BLaER1 (cell line): Measurements from ENCODE around the gene TPRA1.
A peak's percentile ranks its signal among the peaks of the same experiment; 100 is the strongest.
"Not testable (repeated sequence)": the region's sequence is repeated elsewhere in the genome, so short reads cannot be mapped to it uniquely, and the experiment has no call there.

Experiments used
- H3K27ac ChIP-seq: shearing (Covaris generic); formaldehyde crosslinking; 2 replicates; pipeline ENCODE4 v1.8.1; 2022
- H3K27me3 ChIP-seq: shearing (Covaris generic); formaldehyde crosslinking; 2 replicates; pipeline ENCODE4 v1.8.1; 2022
- H3K36me3 ChIP-seq: shearing (Covaris generic); formaldehyde crosslinking; 2 replicates; pipeline ENCODE4 v1.8.1; 2022
- H3K4me1 ChIP-seq: shearing (Covaris generic); formaldehyde crosslinking; 2 replicates; pipeline ENCODE4 v1.8.1; 2022
- H3K4me2 ChIP-seq: shearing (Covaris generic); formaldehyde crosslinking; 2 replicates; pipeline ENCODE4 v1.8.1; 2022
- H3K4me3 ChIP-seq: shearing (Covaris generic); formaldehyde crosslinking; 2 replicates; pipeline ENCODE4 v1.8.1; 2022
- H3K9ac ChIP-seq: shearing (Covaris generic); formaldehyde crosslinking; 2 replicates; pipeline ENCODE4 v1.8.1; 2022
- H3K9me3 ChIP-seq: shearing (Covaris generic); formaldehyde crosslinking; 2 replicates; pipeline ENCODE4 v1.8.1; 2022
- H4K20me1 ChIP-seq: shearing (Covaris generic); formaldehyde crosslinking; 2 replicates; pipeline ENCODE4 v1.8.1; 2022
- Cebpa-rat ChIP-seq: shearing (Covaris generic); IDR thresholded peaks from 2 replicates; pipeline ENCODE4 v1.8.1; 2022

The TPRA1 gene

GRCh38 chr3:127607675-127608361, 17.3 kb upstream of the TPRA1 start:
- Histone ChIP-seq H3K4me1 (peaks cover 49% of the 10 kb centered on the region), H3K9me3 (no peaks in the 10 kb centered on the region), H3K27ac (no peak overlapping the region), H3K4me3 (no peak overlapping the region), H3K4me2 (no peak overlapping the region), H3K36me3 (peaks cover 99% of the 10 kb centered on the region), H3K9ac (no peak overlapping the region), H3K27me3 (no peaks in the 10 kb centered on the region), H4K20me1 (peaks cover 70% of the 10 kb centered on the region)
- TF ChIP-seq Cebpa-rat: no peak

GRCh38 chr3:127606981-127607595, 16.6 kb upstream of the TPRA1 start:
- Histone ChIP-seq H3K4me3 (no peak overlapping the region), H3K4me1 (peaks cover 48% of the 10 kb centered on the region), H3K9me3 (no peaks in the 10 kb centered on the region), H3K27me3 (no peaks in the 10 kb centered on the region), H3K4me2 (no peak overlapping the region), H3K27ac (no peak overlapping the region), H3K9ac (no peak overlapping the region), H4K20me1 (peaks cover 70% of the 10 kb centered on the region), H3K36me3 (peaks cover 99% of the 10 kb centered on the region)
- TF ChIP-seq Cebpa-rat: no peak

GRCh38 chr3:127606086-127606805, 15.7 kb upstream of the TPRA1 start:
- no peak overlapping the region for H3K4me2 ChIP-seq
- no peak overlapping the region for H3K27ac ChIP-seq
- no peak overlapping the region for H3K9ac ChIP-seq
- H3K4me3 ChIP-seq: no peak overlapping the region
- H4K20me1 ChIP-seq: peaks cover 75% of the 10 kb centered on the region
- H3K9me3 ChIP-seq: no peaks in the 10 kb centered on the region
- peaks cover 99% of the 10 kb centered on the region for H3K36me3 ChIP-seq
- peaks cover 54% of the 10 kb centered on the region for H3K4me1 ChIP-seq
- no peaks in the 10 kb centered on the region for H3K27me3 ChIP-seq
- TF ChIP-seq Cebpa-rat: no peak

GRCh38 chr3:127605547-127605946, 15.0 kb upstream of the TPRA1 start:
- H3K36me3 ChIP-seq: peaks cover 99% of the 10 kb centered on the region

GRCh38 chr3:127604546-127605165, 14.1 kb upstream of the TPRA1 start:
- H3K4me2 ChIP-seq: no peak overlapping the region
- H3K4me3 ChIP-seq: no peak overlapping the region
- peaks cover 66% of the 10 kb centered on the region for H4K20me1 ChIP-seq
- H3K27ac ChIP-seq: no peak overlapping the region
- H3K9me3 ChIP-seq: no peaks in the 10 kb centered on the region
- H3K27me3 ChIP-seq: no peaks in the 10 kb centered on the region
- peaks cover 54% of the 10 kb centered on the region for H3K4me1 ChIP-seq
- peaks cover 100% of the 10 kb centered on the region for H3K36me3 ChIP-seq
- TF ChIP-seq Cebpa-rat: no peak
- H3K9ac ChIP-seq: no peak overlapping the region

More at GRCh38 chr3:127605547-127605946, 15.0 kb upstream of the TPRA1 start:
- H3K27ac ChIP-seq, H3K27me3 ChIP-seq, H3K4me3 ChIP-seq, H3K4me2 ChIP-seq, H3K9ac ChIP-seq, H3K9me3 ChIP-seq: not testable (repeated sequence)
- H4K20me1 ChIP-seq: peaks cover 72% of the 10 kb centered on the region
- peaks cover 54% of the 10 kb centered on the region for H3K4me1 ChIP-seq

- Histone ChIP-seq H3K36me3 (peaks cover 100% of the 10 kb centered on the region), H3K4me3 (no peak overlapping the region)
- no peak for TF ChIP-seq Cebpa-rat
Measured at GRCh38 chr3:127604035-127604434, 13.5 kb upstream of the TPRA1 start.

GRCh38 chr3:127600749-127601456, 10.4 kb upstream of the TPRA1 start:
- Histone ChIP-seq H3K4me2 (peak overlapping the region; percentile 96), H3K4me1 (peaks cover 53% of the 10 kb centered on the region), H3K9ac (peak overlapping the region; percentile 99; the same call in 1 of the 2 replicates), H4K20me1 (peaks cover 36% of the 10 kb centered on the region), H3K9me3 (no peaks in the 10 kb centered on the region), H3K27me3 (no peaks in the 10 kb centered on the region), H3K36me3 (peaks cover 68% of the 10 kb centered on the region), H3K4me3 (no peak overlapping the region), H3K27ac (no peak overlapping the region; the same call in 1 of the 2 replicates)
- TF ChIP-seq Cebpa-rat: no peak

More at GRCh38 chr3:127604035-127604434, 13.5 kb upstream of the TPRA1 start:
- no peaks in the 10 kb centered on the region for H3K27me3 ChIP-seq
- H3K4me2 ChIP-seq: no peak overlapping the region
- peaks cover 61% of the 10 kb centered on the region for H4K20me1 ChIP-seq
- H3K9ac ChIP-seq: no peak overlapping the region
- H3K4me1 ChIP-seq: peaks cover 54% of the 10 kb centered on the region
- H3K9me3 ChIP-seq: no peaks in the 10 kb centered on the region
- H3K27ac ChIP-seq: no peak overlapping the region

- H3K27me3 ChIP-seq: no peaks in the 10 kb centered on the region
- no peaks in the 10 kb centered on the region for H3K9me3 ChIP-seq
- H3K36me3 ChIP-seq: peaks cover 49% of the 10 kb centered on the region
- peak overlapping the region; percentile 99 for H3K9ac ChIP-seq
- H3K4me3 ChIP-seq: peak overlapping the region; percentile 84
- peaks cover 53% of the 10 kb centered on the region for H3K4me1 ChIP-seq
- H3K27ac ChIP-seq: peak overlapping the region; percentile 99
- TF ChIP-seq Cebpa-rat: no peak
- peaks cover 23% of the 10 kb centered on the region for H4K20me1 ChIP-seq
- H3K4me2 ChIP-seq: peak overlapping the region; percentile 96
Measured at GRCh38 chr3:127598841-127599570, 8.5 kb upstream of the TPRA1 start.
